Epidermal melanocyte (primary cell): ENCODE results near the gene ZAP70.

Source experiments
- DNase-seq: peaks from one replicate; pipeline ENCODE4 v3.0.0; 2011; ENCODE audit warnings: low spot score; ENCODE audit not compliant: insufficient read length

The ZAP70 gene

GRCh38 chr2:97747716-97748115 is 34.3 kb downstream of the ZAP70 start:
- DNase-seq: no peak

GRCh38 chr2:97749581-97749980 is 36.2 kb downstream of the ZAP70 start:
- DNase-seq: no peak

GRCh38 chr2:97750017-97750416 is 36.6 kb downstream of the ZAP70 start:
- DNase-seq: no peak

GRCh38 chr2:97751752-97752151 is 38.4 kb downstream of the ZAP70 start:
- no peak for DNase-seq

- DNase-seq: no peak
Measured at GRCh38 chr2:97752342-97753334, 39.3 kb downstream of the ZAP70 start.

GRCh38 chr2:97754690-97755346 is 41.4 kb downstream of the ZAP70 start:
- no peak for DNase-seq

GRCh38 chr2:97755491-97755890 is 42.1 kb downstream of the ZAP70 start:
- DNase-seq: no peak

GRCh38 chr2:97757062-97757461 is 43.7 kb downstream of the ZAP70 start:
- no peak for DNase-seq

- DNase-seq: no peak
Measured at GRCh38 chr2:97758131-97758705, 44.8 kb downstream of the ZAP70 start.

GRCh38 chr2:97759727-97760407 is 46.5 kb downstream of the ZAP70 start:
- no peak for DNase-seq

GRCh38 chr2:97760480-97761049 is 47.2 kb downstream of the ZAP70 start:
- DNase-seq: no peak

GRCh38 chr2:97761192-97761591 is 47.8 kb downstream of the ZAP70 start:
- DNase-seq: no peak

- no peak for DNase-seq
Measured at GRCh38 chr2:97763176-97763845, 49.9 kb downstream of the ZAP70 start.

GRCh38 chr2:97764559-97765263 is 51.3 kb downstream of the ZAP70 start:
- no peak for DNase-seq

- no peak for DNase-seq
Measured at GRCh38 chr2:97765933-97766332, 52.6 kb downstream of the ZAP70 start.

- no peak for DNase-seq
Measured at GRCh38 chr2:97766567-97766966, 53.2 kb downstream of the ZAP70 start.

- DNase-seq: no peak
Measured at GRCh38 chr2:97769308-97769707, 55.9 kb downstream of the ZAP70 start.

GRCh38 chr2:97769711-97770110 is 56.3 kb downstream of the ZAP70 start:
- no peak for DNase-seq

- DNase-seq: no peak
Measured at GRCh38 chr2:97770445-97770844, 57.1 kb downstream of the ZAP70 start.

- no peak for DNase-seq
Measured at GRCh38 chr2:97774425-97774824, 61.0 kb downstream of the ZAP70 start.
